K562 (cell line): ENCODE data around the gene CDC20. TPM values are rescaled to one million over a fixed set of nuclear protein-coding genes. Genes with fewer than 3 reads are reported as not detected.

Experiments used
- CCNT2 ChIP-seq: IDR thresholded peaks from 2 replicates; pipeline ENCODE4 v1.6.1; 2011; ENCODE audit warnings: borderline replicate concordance, low read depth, mild to moderate bottlenecking, moderate library complexity, mixed read lengths, low read length; ENCODE audit not compliant: insufficient read length; ENCODE audit errors: extremely low read depth
- GABPA ChIP-seq: fragments of 200-800 bp; sonication (Bioruptor generic); conservative IDR thresholded peaks from 2 replicates; pipeline ENCODE4 v1.6.1; 2016; ENCODE audit warnings: low read depth, missing genetic modification characterization, missing compliant biosample characterization
- HMG20A ChIP-seq: fragments of 450-650 bp; formaldehyde crosslinking; conservative IDR thresholded peaks from 2 replicates; pipeline ENCODE4 v1.4.0; 2020; ENCODE audit warnings: mild to moderate bottlenecking, mixed read lengths
- HNRNPLL ChIP-seq: fragments of 200-400 bp; formaldehyde crosslinking; IDR thresholded peaks from 2 replicates; pipeline ENCODE4 v1.6.1; 2017; ENCODE audit warnings: low read length, low read depth, mild to moderate bottlenecking; ENCODE audit not compliant: poor library complexity, severe bottlenecking
- HSF4 ChIP-seq: fragments of 250-450 bp; sonication (Bioruptor Pico); IDR thresholded peaks from 2 replicates; pipeline ENCODE4 v2.1.2; 2022; ENCODE audit warnings: mild to moderate bottlenecking, moderate library complexity, borderline replicate concordance
- KLF16 ChIP-seq: IDR thresholded peaks from 2 replicates; pipeline ENCODE4 v1.6.1; 2016; ENCODE audit warnings: antibody characterized with exemption
- NFIX ChIP-seq: fragments of 250-450 bp; sonication (Bioruptor Pico); IDR thresholded peaks from 2 replicates; pipeline ENCODE4 v1.4.0; 2020; ENCODE audit warnings: low read depth, mild to moderate bottlenecking, moderate library complexity
- PHB2 ChIP-seq: fragments of 450-650 bp; IDR thresholded peaks from 2 replicates; pipeline ENCODE4 v1.6.1; 2017; ENCODE audit warnings: low read depth
- SMAD2 ChIP-seq: fragments of 150-350 bp; IDR thresholded peaks from 2 replicates; pipeline ENCODE4 v1.6.1; 2014; ENCODE audit warnings: low read depth, mild to moderate bottlenecking, low read length
- TRIM28 ChIP-seq: fragments of 450-650 bp; IDR thresholded peaks from 2 replicates; pipeline ENCODE4 v1.6.1; 2017
- UBTF ChIP-seq, 2 experiments: IDR thresholded peaks; 2 replicates each; pipeline ENCODE4 v1.6.1; 2012; ENCODE audit warnings: improper control_type of control experiment in 2 of 2, low read depth in 2 of 2, low read length in 2 of 2, borderline replicate concordance in 1 of 2
- ZBTB2 ChIP-seq: fragments of 450-650 bp; IDR thresholded peaks from 2 replicates; pipeline ENCODE4 v1.6.1; 2016; ENCODE audit warnings: antibody characterized with exemption
- ZFP36 ChIP-seq: fragments of 150-350 bp; IDR thresholded peaks from 2 replicates; pipeline ENCODE4 v1.6.1; 2018; ENCODE audit warnings: low read length, low read depth; ENCODE audit not compliant: partially characterized antibody
- ZNF146 ChIP-seq: IDR thresholded peaks from one replicate; pipeline ENCODE4 v1.6.1; 2018; ENCODE audit warnings: missing compliant biosample characterization; ENCODE audit not compliant: unreplicated experiment
- ZNF23 ChIP-seq: fragments of 250-450 bp; sonication (Bioruptor Pico); IDR thresholded peaks from 2 replicates; pipeline ENCODE4 v1.4.0; 2020; ENCODE audit warnings: mild to moderate bottlenecking
- ZNF253 ChIP-seq: fragments of 250-450 bp; sonication (Bioruptor Pico); conservative IDR thresholded peaks from 2 replicates; pipeline ENCODE4 v1.6.1; 2021; ENCODE audit warnings: mild to moderate bottlenecking
- ZNF324 ChIP-seq: fragments of 250-450 bp; sonication (Bioruptor Pico); IDR thresholded peaks from 2 replicates; pipeline ENCODE4 v1.4.0; 2020; ENCODE audit warnings: mild to moderate bottlenecking
- ZNF583 ChIP-seq: fragments of 250-450 bp; sonication (Bioruptor Pico); IDR thresholded peaks from 2 replicates; pipeline ENCODE4 v1.4.0; 2020
- polyA plus RNA-seq, 8 experiments: library from polyadenylated mRNA; depleted of rRNA in 4 of 8; stranded (reverse) in 5 of 8; unstranded in 3 of 8; fragments of >200 nt; fragmentation: Nextera tagmentation in 2 of 8; fragmentation: Illumina TruSeq in 1 of 8; extraction: Ambion mirVana in 2 of 8; extraction: Trizol in 1 of 8; gene quantifications; 2 replicates each; pipeline versions ENCODE4 v1.2.1 to v1.2.3, GENCODE V29; 2011 to 2014; ENCODE audit warnings: inconsistent platforms in 1 of 8, missing spikeins in 1 of 8
- total RNA-seq, 7 experiments: library from RNA; depleted of rRNA in 6 of 7; stranded (reverse); fragments of >200 nt in 6 of 7; fragmentation: Illumina TruSeq in 2 of 7; extraction: Trizol in 2 of 7; gene quantifications; 2 replicates each; pipeline versions ENCODE4 v1.2.1 to v1.2.3, GENCODE V29; 2011 to 2021; ENCODE audit warnings: low replicate concordance in 1 of 7
- TF ChIP-seq, protein P1 (sequence below): fragments of 250-450 bp; sonication (Bioruptor Pico); IDR thresholded peaks from 2 replicates; pipeline ENCODE4 v1.8.0; 2022; ENCODE audit warnings: moderate library complexity, mild to moderate bottlenecking, inconsistent platforms
- TF ChIP-seq, protein P2 (sequence below), 3 experiments: fragments of 200-800 bp in 1 of 3; fragments of 250-450 bp in 1 of 3; fragments of 450-650 bp in 1 of 3; sonication (Bioruptor Pico) in 1 of 3; sonication (Bioruptor generic) in 1 of 3; formaldehyde crosslinking in 1 of 3; IDR thresholded peaks; 2 replicates each; pipeline versions ENCODE4 v1.6.1 to v1.8.0; 2016 to 2022; ENCODE audit warnings: mild to moderate bottlenecking in 2 of 3, missing genetic modification characterization in 2 of 3, missing compliant biosample characterization in 1 of 3, moderate library complexity in 1 of 3

Gene CDC20
- total and polyA plus RNA-seq, 9 of the 15 experiments (the other 6 are each of a cell fraction or from before 2014, with no cell fraction given): 45.2 to 224 (median 121) TPM

- TF ChIP-seq UBTF (IDR thresholded peaks at IDR 0.05; ENCODE audit: borderline replicate concordance in 1 of 2, low read depth in 2 of 2, low read length in 2 of 2): no peak
- TF ChIP-seq, protein P1, sequence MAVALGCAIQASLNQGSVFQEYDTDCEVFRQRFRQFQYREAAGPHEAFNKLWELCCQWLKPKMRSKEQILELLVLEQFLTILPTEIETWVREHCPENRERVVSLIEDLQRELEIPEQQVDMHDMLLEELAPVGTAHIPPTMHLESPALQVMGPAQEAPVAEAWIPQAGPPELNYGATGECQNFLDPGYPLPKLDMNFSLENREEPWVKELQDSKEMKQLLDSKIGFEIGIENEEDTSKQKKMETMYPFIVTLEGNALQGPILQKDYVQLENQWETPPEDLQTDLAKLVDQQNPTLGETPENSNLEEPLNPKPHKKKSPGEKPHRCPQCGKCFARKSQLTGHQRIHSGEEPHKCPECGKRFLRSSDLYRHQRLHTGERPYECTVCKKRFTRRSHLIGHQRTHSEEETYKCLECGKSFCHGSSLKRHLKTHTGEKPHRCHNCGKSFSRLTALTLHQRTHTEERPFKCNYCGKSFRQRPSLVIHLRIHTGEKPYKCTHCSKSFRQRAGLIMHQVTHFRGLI: no peak
- TF ChIP-seq GABPA (tag): no peak
- peak; percentile 34; the same call in 1 of the 2 replicates for TF ChIP-seq TRIM28
- TF ChIP-seq ZNF146: peak; percentile 99
- no peak for TF ChIP-seq HNRNPLL
- TF ChIP-seq, protein P2, sequence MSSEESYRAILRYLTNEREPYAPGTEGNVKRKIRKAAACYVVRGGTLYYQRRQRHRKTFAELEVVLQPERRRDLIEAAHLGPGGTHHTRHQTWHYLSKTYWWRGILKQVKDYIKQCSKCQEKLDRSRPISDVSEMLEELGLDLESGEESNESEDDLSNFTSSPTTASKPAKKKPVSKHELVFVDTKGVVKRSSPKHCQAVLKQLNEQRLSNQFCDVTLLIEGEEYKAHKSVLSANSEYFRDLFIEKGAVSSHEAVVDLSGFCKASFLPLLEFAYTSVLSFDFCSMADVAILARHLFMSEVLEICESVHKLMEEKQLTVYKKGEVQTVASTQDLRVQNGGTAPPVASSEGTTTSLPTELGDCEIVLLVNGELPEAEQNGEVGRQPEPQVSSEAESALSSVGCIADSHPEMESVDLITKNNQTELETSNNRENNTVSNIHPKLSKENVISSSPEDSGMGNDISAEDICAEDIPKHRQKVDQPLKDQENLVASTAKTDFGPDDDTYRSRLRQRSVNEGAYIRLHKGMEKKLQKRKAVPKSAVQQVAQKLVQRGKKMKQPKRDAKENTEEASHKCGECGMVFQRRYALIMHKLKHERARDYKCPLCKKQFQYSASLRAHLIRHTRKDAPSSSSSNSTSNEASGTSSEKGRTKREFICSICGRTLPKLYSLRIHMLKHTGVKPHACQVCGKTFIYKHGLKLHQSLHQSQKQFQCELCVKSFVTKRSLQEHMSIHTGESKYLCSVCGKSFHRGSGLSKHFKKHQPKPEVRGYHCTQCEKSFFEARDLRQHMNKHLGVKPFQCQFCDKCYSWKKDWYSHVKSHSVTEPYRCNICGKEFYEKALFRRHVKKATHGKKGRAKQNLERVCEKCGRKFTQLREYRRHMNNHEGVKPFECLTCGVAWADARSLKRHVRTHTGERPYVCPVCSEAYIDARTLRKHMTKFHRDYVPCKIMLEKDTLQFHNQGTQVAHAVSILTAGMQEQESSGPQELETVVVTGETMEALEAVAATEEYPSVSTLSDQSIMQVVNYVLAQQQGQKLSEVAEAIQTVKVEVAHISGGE (CRISPR knock-in tag; IDR thresholded peaks at IDR 0.05): no peak
- no peak for TF ChIP-seq ZNF583 (CRISPR knock-in tag)
- no peak for TF ChIP-seq PHB2
- no peak for TF ChIP-seq HSF4
- no peak for TF ChIP-seq SMAD2
- no peak for TF ChIP-seq ZNF324
- no peak for TF ChIP-seq ZNF253
- no peak for TF ChIP-seq HMG20A
- no peak for TF ChIP-seq CCNT2
- no peak for TF ChIP-seq ZBTB2
- TF ChIP-seq ZNF23 (CRISPR knock-in tag): no peak
- TF ChIP-seq NFIX (CRISPR knock-in tag): no peak
- no peak for TF ChIP-seq ZFP36
- TF ChIP-seq KLF16: no peak
Measured at GRCh38 chr1:43327549-43328292, 31.1 kb upstream of the CDC20 start (continued).
